GM20000 (cell line): ENCODE data around the gene CDC42BPA.

Experiments
- DNase-seq: peaks from one replicate; pipeline ENCODE4 v3.0.0; 2012; ENCODE audit warnings: low spot score
- CTCF ChIP-seq: IDR thresholded peaks from 2 replicates; pipeline ENCODE4 v1.5.1; 2012; ENCODE audit warnings: mild to moderate bottlenecking, control low read depth; ENCODE audit errors: extremely low read depth, missing control alignments

The CDC42BPA gene

GRCh38 chr1:227191607-227192006 is 126.7 kb downstream of the CDC42BPA start:
- DNase-seq = no peak
- no peak for TF ChIP-seq CTCF

GRCh38 chr1:227190321-227190720 is 128.0 kb downstream of the CDC42BPA start:
- no peak for DNase-seq
- TF ChIP-seq CTCF = no peak

DNA sequence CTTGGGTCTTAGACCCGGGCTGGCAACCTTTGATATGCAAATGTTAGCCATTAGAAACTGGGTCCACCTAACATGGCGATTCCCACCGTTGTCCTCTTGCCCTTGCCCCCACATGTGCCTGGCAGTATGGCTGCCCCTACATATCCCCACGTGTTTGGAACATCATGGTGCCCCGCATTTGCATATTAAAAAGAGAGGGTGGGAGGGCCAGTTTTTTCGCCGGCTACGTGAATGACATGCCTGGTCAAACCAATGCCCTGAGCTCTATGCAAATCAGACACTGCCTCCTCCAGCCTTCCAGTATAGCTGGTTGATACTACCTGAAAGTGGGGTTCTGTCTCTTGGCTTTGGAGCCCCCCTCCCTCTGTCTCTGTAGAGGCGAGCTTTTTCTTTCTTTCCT is 133.0 kb downstream of the CDC42BPA start:
- TF ChIP-seq CTCF = no peak
- DNase-seq = no peak

GRCh38 chr1:227182012-227182411 is 136.3 kb downstream of the CDC42BPA start:
- no peak for DNase-seq
- no peak for TF ChIP-seq CTCF

GRCh38 chr1:227175611-227176010 is 142.7 kb downstream of the CDC42BPA start:
- no peak for TF ChIP-seq CTCF

DNA sequence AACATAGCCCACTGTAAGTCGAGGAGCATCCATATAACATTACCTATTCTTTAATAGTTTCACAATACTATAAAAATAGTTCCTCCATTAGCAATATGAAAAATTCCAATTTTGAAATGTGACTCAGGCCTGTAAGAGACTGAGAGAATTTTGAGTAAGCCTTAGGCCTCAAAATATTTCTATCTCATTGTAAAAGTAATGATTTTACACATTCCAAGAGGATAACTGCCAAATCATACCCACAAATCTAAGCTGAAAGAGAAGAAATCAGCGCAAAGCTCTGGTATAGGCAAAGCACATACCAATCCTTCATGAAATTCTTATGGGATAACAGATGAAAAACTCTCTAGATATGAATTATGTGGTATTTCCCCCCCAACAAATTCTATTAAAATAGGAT is 144.1 kb downstream of the CDC42BPA start:
- TF ChIP-seq CTCF = no peak
- DNase-seq = no peak

More at GRCh38 chr1:227175611-227176010, 142.7 kb downstream of the CDC42BPA start:
- no peak for DNase-seq

GRCh38 chr1:227170361-227171166 is 147.7 kb downstream of the CDC42BPA start:
- no peak for TF ChIP-seq CTCF
- DNase-seq = no peak
